ENCODE data around the gene ULK4.

- TF ChIP-seq CTCF (IDR thresholded peaks at IDR 0.05; ENCODE audit: control extremely low read depth in 1 of 3, insufficient read depth in 1 of 3, low read depth in 1 of 3, low read length in 3 of 3) (no peak), POLR2AphosphoS5 (IDR thresholded peaks at IDR 0.05; ENCODE audit: low read depth, low read length) (no peak), KDM5A (IDR thresholded peaks at IDR 0.05; ENCODE audit: low read length) (no peak), CEBPB (IDR thresholded peaks at IDR 0.05; ENCODE audit: low read depth, low read length) (no peak), CBX8 (IDR thresholded peaks at IDR 0.05; ENCODE audit: borderline replicate concordance, low read depth, low read length) (no peak)
Observed at GRCh38 chr3:41753651-41754050, 208.3 kb downstream of the ULK4 start.

Measured in H1 (cell line).